Measurements from ENCODE around the gene TGFBR2.

- TF ChIP-seq TAF1 (IDR thresholded peaks at IDR 0.05; ENCODE audit: borderline replicate concordance, insufficient read depth, low read length) (no peak), POLR2AphosphoS5 (IDR thresholded peaks at IDR 0.05; ENCODE audit: low read depth, low read length) (no peak), SIN3A (IDR thresholded peaks at IDR 0.05; ENCODE audit: borderline replicate concordance, insufficient read depth, low read length) (no peak)
- TF ChIP-seq, protein P1, sequence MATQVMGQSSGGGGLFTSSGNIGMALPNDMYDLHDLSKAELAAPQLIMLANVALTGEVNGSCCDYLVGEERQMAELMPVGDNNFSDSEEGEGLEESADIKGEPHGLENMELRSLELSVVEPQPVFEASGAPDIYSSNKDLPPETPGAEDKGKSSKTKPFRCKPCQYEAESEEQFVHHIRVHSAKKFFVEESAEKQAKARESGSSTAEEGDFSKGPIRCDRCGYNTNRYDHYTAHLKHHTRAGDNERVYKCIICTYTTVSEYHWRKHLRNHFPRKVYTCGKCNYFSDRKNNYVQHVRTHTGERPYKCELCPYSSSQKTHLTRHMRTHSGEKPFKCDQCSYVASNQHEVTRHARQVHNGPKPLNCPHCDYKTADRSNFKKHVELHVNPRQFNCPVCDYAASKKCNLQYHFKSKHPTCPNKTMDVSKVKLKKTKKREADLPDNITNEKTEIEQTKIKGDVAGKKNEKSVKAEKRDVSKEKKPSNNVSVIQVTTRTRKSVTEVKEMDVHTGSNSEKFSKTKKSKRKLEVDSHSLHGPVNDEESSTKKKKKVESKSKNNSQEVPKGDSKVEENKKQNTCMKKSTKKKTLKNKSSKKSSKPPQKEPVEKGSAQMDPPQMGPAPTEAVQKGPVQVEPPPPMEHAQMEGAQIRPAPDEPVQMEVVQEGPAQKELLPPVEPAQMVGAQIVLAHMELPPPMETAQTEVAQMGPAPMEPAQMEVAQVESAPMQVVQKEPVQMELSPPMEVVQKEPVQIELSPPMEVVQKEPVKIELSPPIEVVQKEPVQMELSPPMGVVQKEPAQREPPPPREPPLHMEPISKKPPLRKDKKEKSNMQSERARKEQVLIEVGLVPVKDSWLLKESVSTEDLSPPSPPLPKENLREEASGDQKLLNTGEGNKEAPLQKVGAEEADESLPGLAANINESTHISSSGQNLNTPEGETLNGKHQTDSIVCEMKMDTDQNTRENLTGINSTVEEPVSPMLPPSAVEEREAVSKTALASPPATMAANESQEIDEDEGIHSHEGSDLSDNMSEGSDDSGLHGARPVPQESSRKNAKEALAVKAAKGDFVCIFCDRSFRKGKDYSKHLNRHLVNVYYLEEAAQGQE (IDR thresholded peaks at IDR 0.05; ENCODE audit: insufficient read depth in 1 of 2, low read depth in 2 of 2, low read length in 2 of 2), result no peak
These were observed 65.9 kb downstream of the TGFBR2 start for GRCh38 chr3:30672287-30672735.

Measured in PFSK-1 (cell line).